DOHH2 (cell line): ENCODE data around the gene KIF1A.
"Not testable (repeated sequence)": the region's sequence is repeated elsewhere in the genome, so short reads cannot be mapped to it uniquely, and the experiment has no call there.

Source experiments
- CTCF ChIP-seq: fragments of 200-600 bp; sonication (generic); IDR thresholded peaks from one replicate; pipeline ENCODE4 v1.5.1; 2014; ENCODE audit warnings: antibody characterized with exemption, mild to moderate bottlenecking, low read depth, low read length; ENCODE audit not compliant: poor library complexity, severe bottlenecking
- EZH2phosphoT487 ChIP-seq: fragments of 200-600 bp; sonication (generic); IDR thresholded peaks from 2 replicates; pipeline ENCODE4 v1.6.1; 2017; ENCODE audit warnings: borderline replicate concordance, mild to moderate bottlenecking, antibody characterized with exemption, low read length, moderate library complexity, mixed read lengths

- TF ChIP-seq CTCF, EZH2phosphoT487: not testable (repeated sequence)
Measured at GRCh38 chr2:240696469-240696868, 123.5 kb downstream of the KIF1A start.
